Fibroblast of mammary gland (primary cell): ENCODE results near the gene KCNK13.
"Not testable (repeated sequence)": the region's sequence is repeated elsewhere in the genome, so short reads cannot be mapped to it uniquely, and the experiment has no call there.

ENCODE experiments used
- DNase-seq: peaks from one replicate; pipeline ENCODE4 v3.0.0-alpha.2; 2010; ENCODE audit warnings: low read depth
- H3K4me3 ChIP-seq: 2 replicates; pipeline ENCODE4 v1.5.1; 2011; ENCODE audit warnings: low read depth, mild to moderate bottlenecking, low read length, moderate library complexity; ENCODE audit not compliant: control insufficient read depth
- CTCF ChIP-seq: conservative IDR thresholded peaks from 2 replicates; pipeline ENCODE4 v1.5.1; 2011; ENCODE audit warnings: low read depth, low read length, inconsistent platforms; ENCODE audit not compliant: control insufficient read depth, insufficient read depth

The KCNK13 gene

GRCh38 chr14:90087433-90087832 is 25.6 kb downstream of the KCNK13 start:
- TF ChIP-seq CTCF, result no peak
- DNase-seq, result peak; percentile 86

GRCh38 chr14:90088176-90088575 is 26.4 kb downstream of the KCNK13 start:
- H3K4me3 ChIP-seq, result no peak overlapping the region
- peak; percentile 21 for DNase-seq
- no peak for TF ChIP-seq CTCF

More at GRCh38 chr14:90087433-90087832, 25.6 kb downstream of the KCNK13 start:
- H3K4me3 ChIP-seq, result no peak overlapping the region

- DNase-seq, H3K4me3 ChIP-seq: not testable (repeated sequence)
Measured at GRCh38 chr14:90089486-90089885, 27.7 kb downstream of the KCNK13 start.

- DNase-seq, result peak; percentile 44
- no peak for TF ChIP-seq CTCF
- no peak overlapping the region for H3K4me3 ChIP-seq
Measured at GRCh38 chr14:90091393-90091792, 29.6 kb downstream of the KCNK13 start.

- peak; percentile 35 for DNase-seq
- H3K4me3 ChIP-seq, result no peak overlapping the region
- TF ChIP-seq CTCF, result no peak
Measured at GRCh38 chr14:90093942-90094595, 32.3 kb downstream of the KCNK13 start.

- DNase-seq, result no peak
- TF ChIP-seq CTCF, result no peak
- no peak overlapping the region for H3K4me3 ChIP-seq
Measured at GRCh38 chr14:90095096-90095495, 33.3 kb downstream of the KCNK13 start.

- TF ChIP-seq CTCF, result no peak
- no peak for DNase-seq
- no peak overlapping the region for H3K4me3 ChIP-seq
Measured at GRCh38 chr14:90096566-90096965, 34.8 kb downstream of the KCNK13 start.
